CD4-positive, alpha-beta T cell treated with Interleukin-6 at 100 ng/mL for 8 hours (primary cell): ENCODE results near the gene TCP10L.
"Not testable (repeated sequence)": the region's sequence is repeated elsewhere in the genome, so short reads cannot be mapped to it uniquely, and the experiment has no call there.

Experiments used
- DNase-seq: peaks from one replicate; pipeline ENCODE4 v3.0.0-alpha.2; 2020; ENCODE audit warnings: mixed read lengths, low spot score

Gene TCP10L

GRCh38 chr21:32585970-32586369 lies 647 bp upstream of the TCP10L start:
- DNase-seq = no peak

GRCh38 chr21:32584472-32584871 lies 851 bp downstream of the TCP10L start:
- DNase-seq = no peak

DNA sequence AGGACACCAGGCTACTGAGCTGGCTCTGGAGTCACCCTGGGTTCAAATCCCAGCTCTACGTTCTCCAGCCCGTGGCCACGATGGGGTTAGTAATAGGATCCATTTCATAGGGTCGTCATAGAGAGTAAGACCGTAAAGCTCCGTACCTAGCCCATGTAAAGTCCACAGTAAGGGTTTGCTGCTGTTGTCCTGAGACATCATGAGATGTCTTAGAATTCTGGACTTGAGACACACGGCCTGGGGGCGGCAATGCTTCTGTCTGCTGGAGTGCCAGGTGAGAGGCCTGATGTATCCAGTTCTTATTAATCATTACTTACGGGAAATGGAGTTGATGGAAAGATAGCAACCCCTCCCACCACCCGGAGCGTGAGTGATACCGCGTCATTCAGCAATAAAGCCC lies 3.6 kb downstream of the TCP10L start:
- no peak for DNase-seq

- no peak for DNase-seq
Observed at GRCh38 chr21:32580949-32581348, 4.4 kb downstream of the TCP10L start.

GRCh38 chr21:32578107-32578691 lies 7.1 kb downstream of the TCP10L start:
- DNase-seq = no peak

DNA sequence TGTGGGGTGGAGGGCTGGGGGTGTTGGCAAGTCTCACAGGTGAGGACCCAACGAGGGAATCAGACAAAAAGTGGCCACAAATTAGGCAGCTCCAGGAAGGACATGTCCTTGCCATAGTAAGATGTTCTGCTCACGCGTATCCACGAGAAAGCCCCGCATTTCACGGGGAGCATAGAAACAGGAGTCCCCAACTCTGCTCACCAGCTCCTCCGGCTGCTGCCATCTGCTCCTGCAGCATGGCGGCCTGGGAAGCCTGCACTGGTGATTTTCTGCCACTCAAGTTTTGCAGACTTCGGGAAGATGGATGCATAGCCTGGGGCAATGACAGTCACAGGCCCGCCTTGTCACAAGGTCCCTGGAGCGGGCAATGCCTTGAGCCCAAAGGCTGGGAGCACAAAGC lies 9.3 kb downstream of the TCP10L start:
- no peak for DNase-seq

DNA sequence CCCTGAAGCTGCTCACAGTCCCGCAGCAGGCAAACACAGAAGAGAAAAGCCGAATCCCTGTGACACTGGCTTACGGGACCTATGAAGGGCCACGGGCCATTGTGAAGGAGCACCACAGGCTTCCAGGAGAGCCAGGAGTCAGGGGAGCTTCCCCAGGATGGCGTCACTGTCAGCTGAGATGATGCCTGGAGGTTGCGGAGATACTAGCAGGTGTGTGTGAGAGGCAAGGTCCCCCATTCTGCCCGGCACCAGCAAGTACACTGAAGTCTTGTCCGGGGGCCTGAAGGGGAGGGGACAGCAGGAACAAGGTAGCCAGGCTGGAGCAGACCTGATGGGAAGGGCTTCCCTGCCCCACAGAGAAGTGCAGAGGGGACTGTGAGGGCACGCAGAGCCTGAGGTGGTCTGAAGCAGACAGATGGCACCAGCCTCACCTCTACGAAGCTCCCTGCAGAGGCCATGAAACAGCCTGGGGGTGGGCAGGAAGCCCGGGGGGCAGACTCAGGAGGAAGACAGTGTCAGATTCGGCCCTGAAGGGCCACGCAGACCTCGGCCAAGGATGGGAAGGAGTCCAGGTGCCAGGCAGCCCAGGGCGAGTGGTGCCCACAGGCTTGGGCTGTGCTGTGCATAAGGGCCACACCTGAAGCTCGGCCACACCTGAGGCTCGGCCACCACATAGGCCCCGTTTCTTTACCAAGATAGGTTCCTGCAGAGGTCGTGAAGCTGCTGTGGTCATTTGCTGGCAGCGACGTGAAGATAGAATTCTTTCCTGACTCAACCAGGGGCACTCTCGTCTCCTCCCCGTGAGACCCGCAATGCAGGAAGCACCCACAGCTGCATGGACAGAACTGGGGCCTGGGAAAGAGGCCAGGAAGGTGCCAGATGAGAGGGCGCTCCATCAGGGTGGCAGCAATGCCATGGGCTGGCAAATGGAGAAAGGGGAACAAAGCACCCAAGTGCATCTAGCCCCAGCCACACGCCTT lies 10.1 kb downstream of the TCP10L start:
- no peak for DNase-seq

- no peak for DNase-seq
Observed at GRCh38 chr21:32572574-32573420, 12.5 kb downstream of the TCP10L start.

GRCh38 chr21:32570456-32570855 lies 14.9 kb downstream of the TCP10L start:
- no peak for DNase-seq

GRCh38 chr21:32569261-32570230 lies 15.8 kb downstream of the TCP10L start:
- peak; percentile 83 for DNase-seq

- DNase-seq = no peak
Observed at GRCh38 chr21:32567626-32568025, 17.7 kb downstream of the TCP10L start.

DNA sequence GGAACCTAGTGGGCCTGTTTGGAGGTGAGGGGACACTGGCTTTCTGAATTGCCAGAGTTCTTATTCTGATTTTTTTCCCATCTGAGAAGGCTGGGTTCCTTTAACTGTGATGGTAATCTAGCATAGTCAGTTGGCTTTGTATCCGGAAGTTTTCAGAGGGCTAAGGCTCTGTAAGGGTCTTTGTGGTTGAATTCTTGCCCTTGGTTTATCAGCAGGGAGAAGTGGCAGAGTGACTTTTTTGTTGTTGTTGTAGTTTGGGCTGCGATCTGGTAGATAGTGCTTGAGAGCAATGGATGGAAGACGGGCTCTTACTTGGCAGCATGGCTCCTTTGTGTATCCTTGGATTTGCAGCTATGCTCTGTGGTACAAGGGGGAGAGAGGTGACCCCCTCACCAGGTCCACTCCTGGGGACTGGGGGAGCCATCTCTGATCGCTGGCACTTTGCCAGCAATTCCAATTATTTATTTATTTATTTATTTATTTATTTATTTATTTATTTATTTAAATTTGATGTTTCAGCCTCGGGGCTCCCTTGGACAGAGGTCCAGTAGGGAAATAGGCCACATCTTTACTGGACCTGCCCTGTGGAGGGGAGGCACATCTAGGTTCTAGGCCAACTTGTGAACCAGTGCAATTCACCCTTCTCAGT lies 18.5 kb downstream of the TCP10L start:
- DNase-seq = no peak

GRCh38 chr21:32565856-32566465 lies 19.4 kb downstream of the TCP10L start:
- no peak for DNase-seq

DNA sequence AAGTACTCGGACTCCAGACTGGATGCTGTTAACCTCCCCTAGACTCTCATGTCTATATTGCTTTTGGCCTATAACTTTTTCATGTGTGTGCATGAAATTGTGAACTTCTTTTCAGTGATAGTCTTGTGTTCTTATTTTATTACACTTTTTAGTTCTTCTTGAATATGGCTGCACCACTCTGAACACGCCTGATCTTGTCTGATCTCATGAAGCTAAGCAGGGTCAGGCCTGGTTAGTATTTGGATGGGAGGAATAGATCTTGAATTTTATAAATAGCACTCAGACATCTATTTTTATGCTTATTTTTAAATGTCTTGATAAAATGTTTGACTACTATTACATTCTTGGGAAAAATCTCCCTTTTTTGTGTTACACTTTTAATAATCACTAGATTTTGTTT lies 22.4 kb downstream of the TCP10L start:
- DNase-seq = no peak

- no peak for DNase-seq
Observed at GRCh38 chr21:32562426-32562825, 22.9 kb downstream of the TCP10L start.

- DNase-seq = not testable (repeated sequence)
Observed at GRCh38 chr21:32561476-32561875, 23.8 kb downstream of the TCP10L start.

DNA sequence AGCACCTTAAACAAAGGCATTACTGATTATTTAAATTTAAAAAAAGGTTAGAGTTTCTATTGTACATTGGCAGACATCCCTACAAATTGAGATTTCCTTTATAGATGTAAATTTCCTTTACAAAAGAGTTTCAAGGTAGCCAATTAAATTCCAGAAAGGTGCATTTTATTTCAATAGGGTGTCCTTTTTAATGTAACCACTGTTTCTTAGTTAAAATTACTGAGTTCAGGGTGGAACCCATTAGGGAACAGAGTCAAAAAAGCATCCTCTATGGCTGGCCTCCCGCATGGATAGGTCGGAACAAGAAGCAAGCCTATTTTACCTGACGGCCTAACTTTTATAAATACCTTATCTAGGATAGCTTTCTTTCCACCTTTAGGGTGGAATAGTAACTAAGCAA lies 24.4 kb downstream of the TCP10L start:
- DNase-seq = no peak

DNA sequence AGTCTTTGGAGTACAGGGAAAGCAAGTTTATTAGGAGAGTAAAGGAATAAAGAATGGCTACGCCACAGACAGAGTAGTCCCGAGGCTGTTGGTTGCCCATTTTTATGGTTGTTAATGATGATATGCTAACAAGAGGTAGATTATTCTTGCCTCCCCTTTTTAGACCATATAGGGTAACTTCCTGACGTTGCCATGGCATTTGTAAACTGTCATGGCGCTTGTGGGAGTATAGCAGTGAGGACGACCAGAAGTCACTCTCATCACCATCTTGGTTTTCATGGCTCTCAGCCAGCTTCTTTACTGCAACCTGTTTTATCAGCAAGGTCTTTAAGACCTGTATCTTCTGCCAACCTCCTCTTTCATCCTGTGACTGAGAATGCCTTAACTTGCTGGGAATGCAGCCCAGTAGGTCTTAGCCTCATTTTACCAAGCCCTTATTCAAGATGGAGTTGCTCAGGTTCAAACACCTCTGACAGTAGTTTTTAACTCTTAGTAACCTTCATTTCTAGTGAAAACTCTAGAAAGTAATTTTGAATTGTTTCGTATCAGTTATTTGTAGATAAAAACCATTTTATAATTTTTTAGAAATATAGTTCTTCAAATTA lies 26.2 kb downstream of the TCP10L start:
- DNase-seq = no peak

- no peak for DNase-seq
Observed at GRCh38 chr21:32558106-32558505, 27.2 kb downstream of the TCP10L start.
